ENCODE measurements around the gene DDX6.
"Not testable (repeated sequence)": the region's sequence is repeated elsewhere in the genome, so short reads cannot be mapped to it uniquely, and the experiment has no call there.

Gene DDX6

GRCh38 chr11:118742304-118742703, 48.7 kb downstream of the DDX6 start:
- no peak for DNase-seq

GRCh38 chr11:118740892-118741291, 50.1 kb downstream of the DDX6 start:
- DNase-seq, result peak; percentile 18

- no peak for DNase-seq
Measured at GRCh38 chr11:118735203-118735602, 55.8 kb downstream of the DDX6 start.

- DNase-seq, result no peak
Measured at GRCh38 chr11:118734031-118734430, 56.9 kb downstream of the DDX6 start.

GRCh38 chr11:118729753-118730152, 61.2 kb downstream of the DDX6 start:
- DNase-seq, result not testable (repeated sequence)

- not testable (repeated sequence) for DNase-seq
Measured at GRCh38 chr11:118728112-118728511, 62.9 kb downstream of the DDX6 start.

- not testable (repeated sequence) for DNase-seq
Measured at GRCh38 chr11:118727721-118728066, 63.3 kb downstream of the DDX6 start.

GRCh38 chr11:118727001-118727720, 63.8 kb downstream of the DDX6 start:
- DNase-seq, result not testable (repeated sequence)

GRCh38 chr11:118721478-118722015, 69.4 kb downstream of the DDX6 start:
- not testable (repeated sequence) for DNase-seq

- DNase-seq, result not testable (repeated sequence)
Measured at GRCh38 chr11:118720740-118721139, 70.2 kb downstream of the DDX6 start.

GRCh38 chr11:118720078-118720477, 70.9 kb downstream of the DDX6 start:
- not testable (repeated sequence) for DNase-seq

GRCh38 chr11:118718562-118718961, 72.4 kb downstream of the DDX6 start:
- not testable (repeated sequence) for DNase-seq

GRCh38 chr11:118717733-118718132, 73.2 kb downstream of the DDX6 start:
- DNase-seq, result not testable (repeated sequence)

GRCh38 chr11:118717221-118717620, 73.7 kb downstream of the DDX6 start:
- not testable (repeated sequence) for DNase-seq

GRCh38 chr11:118715837-118716260, 75.1 kb downstream of the DDX6 start:
- DNase-seq, result no peak

- DNase-seq, result no peak
Measured at GRCh38 chr11:118715245-118715831, 75.6 kb downstream of the DDX6 start.

- DNase-seq, result no peak
Measured at GRCh38 chr11:118714816-118715215, 76.1 kb downstream of the DDX6 start.

- DNase-seq, result not testable (repeated sequence)
Measured at GRCh38 chr11:118714416-118714815, 76.5 kb downstream of the DDX6 start.

- no peak for DNase-seq
Measured at GRCh38 chr11:118708296-118708695, 82.7 kb downstream of the DDX6 start.

GRCh38 chr11:118706546-118706825, 84.5 kb downstream of the DDX6 start:
- no peak for DNase-seq

GRCh38 chr11:118705791-118706545, 85.0 kb downstream of the DDX6 start:
- DNase-seq, result no peak

- DNase-seq, result no peak
Measured at GRCh38 chr11:118705111-118705741, 85.7 kb downstream of the DDX6 start.

- DNase-seq, result no peak
Measured at GRCh38 chr11:118703563-118704106, 87.3 kb downstream of the DDX6 start.
